GM19193 (cell line): ENCODE data around the gene CNBP.

Source experiments
- POLR2A ChIP-seq: IDR thresholded peaks from 4 replicates; pipeline ENCODE4 v1.6.1; 2011; ENCODE audit not compliant: insufficient read depth, insufficient read length; ENCODE audit errors: extremely low read depth

The CNBP gene

DNA sequence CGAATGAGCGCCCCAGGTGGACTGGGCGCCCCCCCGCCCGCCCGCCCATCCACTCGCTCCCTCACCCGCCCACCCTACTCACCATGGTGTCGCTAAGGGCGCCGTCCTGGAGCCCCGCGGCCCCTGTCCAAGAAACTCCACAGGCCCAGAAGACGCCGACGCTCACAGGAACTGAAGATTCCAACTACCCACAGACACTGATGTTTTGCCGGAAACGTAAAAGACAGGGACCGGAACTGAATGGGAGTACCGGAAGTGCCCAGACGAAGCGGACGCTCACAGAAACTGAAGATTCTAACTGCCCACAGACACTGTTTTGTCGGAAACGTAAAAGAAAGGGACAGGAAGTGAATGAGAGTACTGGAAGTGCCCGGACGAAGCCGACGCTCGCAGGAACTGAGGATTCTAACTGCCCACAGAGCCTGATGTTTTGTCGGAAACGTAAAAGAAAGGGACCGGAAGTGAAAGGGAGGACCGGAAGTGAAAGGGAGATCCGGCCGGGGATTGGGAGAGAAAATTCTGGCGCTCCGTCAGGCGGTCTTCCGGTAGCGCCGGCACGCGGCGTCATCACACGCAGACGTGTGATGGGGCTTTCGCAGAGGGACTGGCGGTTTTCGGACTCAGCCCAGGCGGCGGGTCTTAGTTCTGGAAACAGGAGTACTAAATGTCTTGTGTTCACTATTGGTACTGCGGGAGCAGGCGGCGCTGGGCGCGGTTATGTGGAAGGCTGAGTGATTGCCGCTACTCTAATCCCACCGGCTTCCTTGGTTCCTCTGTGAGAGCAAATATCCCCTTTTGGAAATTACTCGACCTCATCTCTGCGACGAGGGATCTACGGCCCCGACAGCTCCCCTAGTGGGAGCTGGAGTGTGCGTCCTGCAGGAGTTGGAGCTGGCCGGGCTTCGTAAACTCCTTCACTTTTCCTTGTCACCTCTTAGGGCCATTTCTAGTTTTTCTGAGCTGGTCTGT, 22.5 kb downstream of the CNBP start, which contains the start of gene ISY1:
Gene ISY1, minus strand, starts transcription at position 173 of the 969 bp plus-strand sequence. Its CDS starts 88 bp downstream, at position 85.
- TF ChIP-seq POLR2A = peak; percentile 96

DNA sequence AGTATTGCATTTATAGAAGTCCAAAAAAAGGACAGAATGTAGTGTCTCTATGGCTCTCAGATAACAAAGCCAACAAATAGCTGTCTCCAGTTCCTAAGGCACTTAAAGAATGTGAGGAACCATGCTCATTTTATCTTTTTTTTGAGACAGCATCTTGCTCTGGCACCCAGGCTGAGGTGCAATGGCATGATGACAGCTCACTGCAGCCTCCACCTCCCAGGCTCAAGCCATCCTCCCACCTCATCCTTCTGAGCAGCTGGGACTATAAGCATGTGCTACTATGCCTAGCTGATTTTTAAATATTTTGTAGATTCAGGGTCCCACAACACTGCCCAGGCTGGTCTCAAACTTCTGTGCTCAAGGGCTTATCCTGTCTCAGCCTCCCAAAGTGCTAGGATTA, 38.9 kb downstream of the CNBP start:
- TF ChIP-seq POLR2A = no peak

DNA sequence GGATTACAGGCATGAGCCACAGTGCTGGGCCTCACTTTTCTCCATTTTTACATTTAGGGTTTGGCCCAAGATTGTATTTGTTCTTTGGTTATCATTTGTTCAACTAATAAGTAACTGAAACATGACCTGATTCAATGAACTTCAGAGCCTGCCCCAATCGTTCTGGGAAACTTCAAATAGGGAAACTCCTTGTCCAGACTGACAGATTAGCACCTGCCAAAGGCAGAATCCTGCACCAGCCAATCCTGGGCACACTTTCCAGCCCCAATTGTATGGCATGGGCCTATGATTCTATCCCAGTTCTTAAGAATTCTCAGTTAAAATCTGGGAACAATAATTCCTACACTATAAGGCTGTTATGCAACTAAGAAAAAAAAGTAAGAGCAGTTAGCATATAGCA, 43.8 kb downstream of the CNBP start:
- TF ChIP-seq POLR2A = no peak

DNA sequence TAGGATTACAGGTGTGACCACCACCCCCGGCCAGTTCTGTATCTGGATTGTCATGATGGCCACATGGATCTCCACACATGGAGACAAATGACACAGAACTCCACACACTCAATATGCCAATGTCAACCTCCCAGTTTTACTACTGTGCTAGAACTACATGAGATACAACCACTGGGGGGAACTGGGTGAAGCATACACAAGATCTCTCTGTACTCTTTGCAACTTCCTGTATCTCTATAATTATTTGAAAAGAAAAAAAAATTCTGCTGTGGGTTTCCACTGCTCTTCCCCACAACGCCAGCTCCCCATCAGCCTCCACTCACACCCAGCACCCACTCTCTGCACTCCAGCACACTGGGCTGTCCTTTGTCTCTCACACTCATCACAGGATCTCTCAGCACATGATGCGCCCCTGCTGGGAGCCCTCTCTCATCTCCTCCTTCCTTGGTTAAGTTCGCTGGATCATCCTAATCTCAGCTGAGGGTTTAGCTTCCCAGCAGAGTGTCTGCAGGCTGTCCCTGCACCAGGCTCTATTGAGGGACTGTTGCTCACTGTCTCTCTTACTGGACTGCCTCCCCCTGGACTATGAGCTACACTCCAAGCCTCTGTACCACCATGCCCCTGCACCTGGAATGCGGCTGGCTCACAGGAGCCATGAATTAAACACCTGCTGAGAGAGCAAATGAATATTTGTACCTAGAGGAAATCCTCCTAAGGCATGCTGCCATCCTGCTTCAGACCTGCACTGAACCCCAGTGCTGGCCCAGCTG, 51.4 kb downstream of the CNBP start:
- no peak for TF ChIP-seq POLR2A

DNA sequence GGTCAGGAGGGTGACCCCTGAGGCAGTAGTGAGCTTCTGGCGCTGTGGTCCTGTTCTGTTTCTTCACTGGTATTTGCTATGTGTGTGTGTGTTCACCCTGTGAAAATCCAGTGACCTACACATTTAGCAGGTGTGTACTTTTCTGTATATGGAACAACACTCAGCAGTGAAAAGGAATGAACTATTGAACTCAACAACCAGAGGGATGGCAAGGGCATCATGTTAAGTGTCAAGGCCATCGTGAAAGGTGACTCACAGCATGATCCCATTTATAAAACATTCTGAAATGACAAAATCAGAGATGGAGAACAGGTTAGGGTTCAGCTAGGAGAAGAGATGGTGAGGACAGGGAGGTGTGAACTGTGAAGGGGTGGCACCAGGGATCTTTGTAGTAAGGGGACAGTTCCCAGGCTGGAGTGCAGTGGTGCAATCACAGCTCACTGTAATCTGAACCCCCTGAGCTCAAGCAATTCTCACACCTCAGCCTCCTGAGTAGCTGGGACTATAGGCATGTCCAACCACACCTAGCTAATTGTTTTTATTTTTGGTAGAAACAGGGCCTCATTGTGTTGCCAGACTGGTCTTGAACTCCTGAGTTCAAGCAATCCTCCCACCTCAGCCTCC, 52.1 kb downstream of the CNBP start:
- no peak for TF ChIP-seq POLR2A

DNA sequence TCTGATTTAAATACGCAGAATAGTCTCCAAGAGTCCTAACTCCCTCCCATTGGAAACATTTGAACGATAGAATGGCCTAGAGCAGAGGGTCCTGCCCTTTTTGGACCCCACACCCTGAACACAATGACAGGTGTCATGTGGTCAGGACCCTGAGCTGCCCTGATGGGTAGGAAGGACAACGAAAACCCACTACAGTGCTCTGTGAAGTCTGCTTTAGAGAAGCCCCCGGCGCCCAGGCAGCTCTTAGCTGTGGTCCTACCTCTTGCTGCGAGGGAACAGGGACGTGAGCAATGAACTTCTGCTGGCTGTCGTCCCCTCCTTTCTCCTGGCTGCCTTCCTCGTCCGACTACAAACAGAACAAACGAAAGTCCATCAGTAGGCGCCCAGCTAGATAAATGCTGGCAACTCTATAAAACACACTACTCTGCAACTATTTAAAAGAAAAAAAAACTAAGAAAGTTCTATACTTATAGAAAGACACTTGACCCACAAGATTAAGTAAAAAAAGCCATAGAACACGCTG, 53.3 kb downstream of the CNBP start:
- no peak for TF ChIP-seq POLR2A

DNA sequence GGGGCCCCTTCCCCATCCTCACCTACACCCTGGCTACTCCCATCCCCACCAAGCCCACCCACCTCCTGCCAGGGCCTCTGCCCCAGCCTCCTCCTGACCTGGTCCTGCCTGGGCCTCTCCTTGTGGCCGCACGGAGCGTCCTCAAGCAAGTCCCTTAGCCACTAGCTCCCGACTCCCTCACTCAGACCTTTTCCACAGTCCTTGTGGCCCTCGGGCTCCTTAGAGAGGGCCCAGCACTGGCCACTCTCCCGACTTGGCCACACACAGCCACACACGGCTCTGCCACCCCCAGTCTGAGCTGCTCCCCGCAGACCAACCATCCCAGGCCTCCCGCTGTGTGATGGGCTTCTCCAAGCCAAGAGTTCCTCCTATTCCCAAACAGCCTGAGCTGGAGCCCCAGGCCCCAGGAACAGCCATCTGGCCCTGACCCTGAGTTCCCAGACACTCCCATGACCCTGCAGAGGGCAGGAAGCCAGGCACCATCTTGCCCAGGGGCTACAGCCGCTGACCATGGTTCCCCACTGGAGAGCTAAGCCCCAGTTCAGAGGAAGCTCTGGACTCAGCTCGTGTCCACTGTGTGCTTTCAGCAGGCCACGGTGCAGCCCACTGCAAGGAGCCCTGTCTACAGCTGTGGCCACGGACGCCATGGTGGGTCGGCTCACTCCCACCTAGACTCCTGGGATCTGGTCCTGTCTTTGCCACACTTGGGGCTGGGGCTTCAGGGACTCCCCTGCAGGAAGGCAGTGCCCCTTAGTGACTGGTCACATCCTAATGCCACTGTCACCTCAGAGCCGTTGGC, 55.1 kb downstream of the CNBP start:
- no peak for TF ChIP-seq POLR2A

DNA sequence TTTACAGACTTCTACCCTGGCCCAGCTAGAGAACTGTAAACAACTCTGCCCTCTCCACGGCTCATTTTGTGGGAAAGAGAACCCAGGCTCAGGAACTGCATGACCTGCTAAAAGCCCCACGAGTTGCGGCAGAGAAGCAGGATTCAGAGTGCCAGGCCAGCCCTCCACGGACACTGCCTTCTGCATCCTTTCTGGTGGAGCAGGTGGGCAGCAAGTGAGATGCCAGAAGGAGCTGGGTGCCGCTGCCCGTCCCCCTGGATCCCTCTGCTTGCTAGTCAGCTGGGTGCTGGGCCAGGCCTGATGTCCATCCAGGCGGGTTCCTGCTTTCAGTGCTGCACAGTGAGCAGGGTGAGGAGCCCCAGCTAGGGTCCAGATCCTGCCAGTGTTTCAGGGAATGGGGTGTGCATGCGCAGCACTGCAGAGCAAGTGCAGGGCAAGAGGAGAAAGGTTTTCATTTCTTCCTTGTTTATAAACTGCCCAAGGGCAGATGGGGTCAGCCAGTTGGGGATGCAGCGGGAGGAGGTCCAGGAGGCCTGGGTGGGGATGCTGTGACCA, 56.9 kb downstream of the CNBP start:
- no peak for TF ChIP-seq POLR2A

DNA sequence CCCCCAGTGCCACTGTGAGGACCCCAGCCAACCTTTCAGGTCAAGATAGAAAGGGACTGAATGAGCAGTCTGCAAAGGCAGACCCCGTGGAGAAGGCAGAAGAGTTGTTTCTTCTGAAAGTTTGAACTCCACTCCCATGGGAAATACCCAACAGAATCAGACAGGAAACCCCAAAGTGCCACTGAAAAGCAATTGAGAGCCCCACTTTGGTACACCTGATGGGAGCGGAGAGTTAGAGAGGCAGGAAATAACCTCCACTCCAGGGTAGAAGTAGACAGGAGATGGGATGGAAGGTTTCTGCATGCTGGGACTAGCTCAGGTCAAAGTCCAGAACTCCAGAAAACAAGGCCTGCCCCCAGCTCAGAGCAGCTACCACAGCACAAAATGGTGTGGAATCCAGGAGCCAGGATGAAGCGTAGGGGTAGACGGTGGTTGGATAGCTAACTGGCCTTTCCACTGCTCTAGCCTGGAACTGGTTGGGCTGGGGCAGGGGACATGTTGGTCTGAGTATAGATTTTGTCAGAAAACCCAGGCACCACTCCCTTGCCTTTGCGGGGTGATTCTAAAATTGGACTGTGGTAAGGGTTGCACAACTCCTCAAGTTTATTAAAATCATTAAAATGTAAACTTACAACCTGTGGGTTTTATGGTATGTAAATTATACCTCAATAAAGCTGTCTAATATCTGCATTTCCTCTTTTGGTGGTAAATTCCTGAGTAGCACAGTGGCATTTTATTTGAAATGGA, 60.2 kb downstream of the CNBP start:
- no peak for TF ChIP-seq POLR2A

DNA sequence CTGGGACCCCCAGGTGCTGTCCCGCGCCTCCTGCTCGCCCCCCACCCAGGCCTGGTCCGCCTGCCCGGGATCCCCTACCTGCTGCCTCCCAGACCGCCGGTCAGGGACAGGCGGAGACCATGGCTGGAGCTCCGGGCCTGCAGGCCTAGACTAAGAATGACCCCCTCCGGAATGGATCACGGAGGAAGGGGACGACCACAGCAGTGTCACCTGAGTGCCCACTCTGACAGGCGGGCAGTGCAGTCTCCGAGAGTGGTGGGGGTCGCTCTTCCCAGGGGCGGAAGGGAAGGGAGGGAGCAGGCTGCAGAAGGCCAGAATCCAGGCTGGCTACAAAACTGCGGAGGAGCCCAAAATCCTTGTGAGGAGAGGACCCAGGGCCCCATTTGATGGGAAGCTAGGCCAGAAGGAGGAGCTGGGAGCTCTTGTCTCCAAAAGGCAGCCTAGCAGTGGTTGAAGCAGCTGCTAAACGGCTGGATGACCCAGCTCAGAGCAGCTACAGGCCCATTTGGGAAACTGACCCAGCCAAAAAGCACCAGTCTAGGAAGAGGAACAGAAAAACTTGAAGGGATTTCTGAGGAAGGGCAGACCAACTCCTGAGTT, 61.2 kb downstream of the CNBP start:
- TF ChIP-seq POLR2A = no peak

DNA sequence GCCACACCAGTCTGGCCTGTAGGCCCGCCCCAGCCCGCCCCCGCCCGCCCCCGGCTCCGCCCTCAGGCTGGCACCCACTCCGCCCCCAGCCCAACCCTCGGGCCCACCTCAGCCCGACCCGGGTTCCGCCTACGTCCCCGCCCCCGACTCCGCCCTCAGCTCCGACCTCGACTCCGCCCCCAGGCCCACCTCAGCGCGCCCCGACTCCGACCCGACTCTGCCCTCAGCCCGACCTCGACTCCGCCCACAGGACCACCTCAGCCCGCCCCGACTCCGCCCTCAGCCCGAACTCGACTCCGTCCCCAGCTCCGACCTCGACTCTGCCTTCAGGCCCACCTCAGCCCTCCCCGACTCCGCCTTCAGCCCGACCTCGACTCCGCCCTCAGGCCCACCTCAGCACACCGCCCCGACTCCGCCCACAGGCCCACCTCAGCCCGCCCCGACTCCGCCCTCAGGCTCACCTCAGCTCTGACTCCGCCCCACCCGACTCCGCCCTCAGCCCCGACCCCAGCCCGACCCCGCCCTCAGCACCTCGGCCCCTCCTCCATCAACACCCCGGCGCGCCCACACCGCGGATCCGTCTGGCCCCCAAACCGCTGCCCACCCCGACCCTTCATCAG, 61.8 kb downstream of the CNBP start, which contains the start of gene RAB43:
Gene RAB43, minus strand, starts transcription at position 13 of the 620 bp plus-strand sequence. CDS start 315 bp downstream, outside the sequence.
- TF ChIP-seq POLR2A = no peak
